HL-60 (cell line): ENCODE data around the gene NF2.

Source experiments
- DNase-seq, 2 experiments: peaks; one replicate each; pipeline ENCODE4 v3.0.0-alpha.2; 2010 to 2020; ENCODE audit warnings: low read depth in 1 of 2, low spot score in 1 of 2
- H3K27ac ChIP-seq: fragments of 250-450 bp; sonication (Bioruptor Pico); replicated peaks from 2 replicates; pipeline ENCODE4 v1.5.1; 2020; ENCODE audit warnings: mild to moderate bottlenecking, moderate library complexity
- H3K27me3 ChIP-seq: fragments of 250-450 bp; sonication (Bioruptor Pico); 2 replicates; pipeline ENCODE4 v1.5.1; 2021; ENCODE audit warnings: mild to moderate bottlenecking, moderate library complexity; ENCODE audit not compliant: insufficient read depth, poor library complexity, severe bottlenecking
- H3K4me3 ChIP-seq: replicated peaks from 2 replicates; pipeline ENCODE4 v1.5.1; 2011; ENCODE audit warnings: mild to moderate bottlenecking, control low read depth, low read length; ENCODE audit not compliant: insufficient read depth
- GABPA ChIP-seq: IDR thresholded peaks from 2 replicates; pipeline ENCODE4 v1.6.1; 2012; ENCODE audit warnings: low read depth
- POLR2AphosphoS5 ChIP-seq: IDR thresholded peaks from 2 replicates; pipeline ENCODE4 v1.6.1; 2012; ENCODE audit warnings: low read depth
- REST ChIP-seq: IDR thresholded peaks from 2 replicates; pipeline ENCODE4 v1.6.1; 2012; ENCODE audit warnings: low read depth; ENCODE audit not compliant: insufficient replicate concordance
- SPI1 ChIP-seq: IDR thresholded peaks from 2 replicates; pipeline ENCODE4 v1.6.1; 2012; ENCODE audit warnings: low read depth, mild to moderate bottlenecking, borderline replicate concordance
- TF ChIP-seq, protein P1 (sequence below): IDR thresholded peaks from one replicate; pipeline ENCODE4 v1.5.1; 2011; ENCODE audit warnings: low read length, control low read depth, inconsistent platforms; ENCODE audit not compliant: insufficient read depth

NF2 gene

GRCh38 chr22:29610780-29611179 lies 7.3 kb downstream of the NF2 start:
- Histone ChIP-seq H3K27me3 (no peaks in the 10 kb centered on the region), H3K4me3 (no peak overlapping the region), H3K27ac (no peak overlapping the region)
- TF ChIP-seq SPI1 (no peak), REST (no peak), POLR2AphosphoS5 (no peak), GABPA (no peak)
- TF ChIP-seq, protein P1, sequence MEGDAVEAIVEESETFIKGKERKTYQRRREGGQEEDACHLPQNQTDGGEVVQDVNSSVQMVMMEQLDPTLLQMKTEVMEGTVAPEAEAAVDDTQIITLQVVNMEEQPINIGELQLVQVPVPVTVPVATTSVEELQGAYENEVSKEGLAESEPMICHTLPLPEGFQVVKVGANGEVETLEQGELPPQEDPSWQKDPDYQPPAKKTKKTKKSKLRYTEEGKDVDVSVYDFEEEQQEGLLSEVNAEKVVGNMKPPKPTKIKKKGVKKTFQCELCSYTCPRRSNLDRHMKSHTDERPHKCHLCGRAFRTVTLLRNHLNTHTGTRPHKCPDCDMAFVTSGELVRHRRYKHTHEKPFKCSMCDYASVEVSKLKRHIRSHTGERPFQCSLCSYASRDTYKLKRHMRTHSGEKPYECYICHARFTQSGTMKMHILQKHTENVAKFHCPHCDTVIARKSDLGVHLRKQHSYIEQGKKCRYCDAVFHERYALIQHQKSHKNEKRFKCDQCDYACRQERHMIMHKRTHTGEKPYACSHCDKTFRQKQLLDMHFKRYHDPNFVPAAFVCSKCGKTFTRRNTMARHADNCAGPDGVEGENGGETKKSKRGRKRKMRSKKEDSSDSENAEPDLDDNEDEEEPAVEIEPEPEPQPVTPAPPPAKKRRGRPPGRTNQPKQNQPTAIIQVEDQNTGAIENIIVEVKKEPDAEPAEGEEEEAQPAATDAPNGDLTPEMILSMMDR, result no peak
- DNase-seq, result no peak

DNA sequence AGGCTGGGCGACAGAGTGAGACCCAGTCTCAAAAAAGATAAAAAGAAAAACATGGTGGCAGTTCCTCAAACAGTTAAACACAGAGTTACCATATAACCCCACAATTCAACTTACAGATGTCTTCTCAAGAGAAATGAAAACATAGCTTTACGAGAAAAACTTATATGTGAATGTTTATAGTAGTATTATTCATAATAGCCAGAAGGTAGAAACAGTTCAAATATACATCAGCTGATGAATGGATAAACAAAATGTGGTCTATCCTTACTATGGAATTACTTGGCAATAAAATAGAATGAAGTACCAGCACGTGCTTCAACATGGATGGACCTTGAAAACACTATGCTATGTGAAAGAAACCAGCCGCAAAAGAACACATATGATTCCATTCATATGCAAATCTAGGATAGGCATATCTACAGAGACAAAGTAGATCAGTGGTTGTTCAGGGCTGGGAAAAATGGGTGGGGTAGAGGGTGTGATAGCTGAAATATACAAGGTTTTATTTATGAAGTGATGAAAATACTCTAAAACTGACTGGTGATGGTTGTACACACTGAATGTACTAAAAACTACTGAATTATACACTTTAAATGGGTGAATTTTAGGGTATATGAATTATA lies 12.4 kb downstream of the NF2 start:
- TF ChIP-seq GABPA (no peak), SPI1 (no peak), POLR2AphosphoS5 (no peak), REST (no peak)
- TF ChIP-seq, protein P1, result no peak
- H3K4me3 ChIP-seq, result no peak overlapping the region
- no peaks in the 10 kb centered on the region for H3K27me3 ChIP-seq
- no peak overlapping the region for H3K27ac ChIP-seq
- DNase-seq, result no peak

DNA sequence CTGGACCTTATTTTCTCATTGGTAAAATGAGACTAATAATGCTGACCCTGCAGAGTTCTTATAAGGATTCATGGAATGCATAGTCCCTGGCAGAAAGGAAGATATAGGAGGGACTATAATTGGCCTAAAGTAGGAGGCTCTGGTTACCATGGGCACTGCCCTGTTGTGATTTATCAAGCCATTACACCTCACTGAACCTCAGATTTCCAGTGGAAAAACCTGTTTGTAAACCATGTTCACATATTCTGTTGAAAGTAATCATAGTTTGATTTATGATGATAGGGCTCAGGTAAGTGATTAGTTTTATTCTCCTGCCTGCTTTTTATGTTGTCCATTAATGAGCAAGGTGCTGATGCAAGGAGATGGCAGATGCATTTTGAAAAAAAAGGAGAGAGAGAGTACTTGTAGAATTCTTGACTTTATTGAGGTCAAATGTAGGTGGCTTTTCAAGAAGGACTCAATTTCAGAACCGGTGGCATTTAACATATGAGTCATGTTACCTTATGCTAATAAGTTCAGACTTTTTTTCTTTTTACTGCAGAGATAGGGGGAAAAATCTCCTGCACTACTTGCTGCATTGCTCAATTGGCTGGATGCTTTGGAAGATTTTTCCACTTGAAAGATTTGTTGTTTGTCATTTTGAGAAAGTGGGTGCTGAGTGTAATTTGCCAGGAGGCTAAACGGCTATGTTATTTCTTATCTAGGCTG lies 14.6 kb downstream of the NF2 start:
- Histone ChIP-seq H3K4me3 (no peak overlapping the region), H3K27me3 (no peaks in the 10 kb centered on the region), H3K27ac (no peak overlapping the region)
- no peak for DNase-seq
- TF ChIP-seq GABPA (no peak), SPI1 (no peak), POLR2AphosphoS5 (no peak), REST (no peak)
- TF ChIP-seq, protein P1, result no peak
